WTC11 (cell line): ENCODE measurements around the gene TBC1D24. TPM values are rescaled to one million over a fixed set of nuclear protein-coding genes. Genes with fewer than 3 reads are reported as not detected.
"Not testable (repeated sequence)": the region's sequence is repeated elsewhere in the genome, so short reads cannot be mapped to it uniquely, and the experiment has no call there.

Source experiments
- ATAC-seq: fragments of 200-7000 bp; cut with Tn5 transposase; 2 replicates; pipeline ENCODE4 v1.10.0; 2021; ENCODE audit warnings: mild to moderate bottlenecking, moderate library complexity
- CTCF ChIA-PET: fragments of 300-600 bp; sonication (Branson Sonifier 250); formaldehyde crosslinking; loops from one replicate; lab custom pipeline; 2021; ENCODE audit warnings: antibody characterized with exemption; lab: Charles Lee
- POLR2A ChIA-PET: fragments of 350-600 bp; sonication (Branson Sonifier 250); formaldehyde crosslinking; loops from one replicate; lab custom pipeline; 2021; ENCODE audit warnings: antibody characterized with exemption; lab: Charles Lee
- DNase-seq: peaks from one replicate; pipeline ENCODE4 v3.0.0; 2021; ENCODE audit warnings: low spot score
- H3K27ac Mint-ChIP-seq: 2 replicates; pipeline ENCODE4 v1.8.0; 2021; ENCODE audit warnings: mixed read lengths
- H3K27me3 Mint-ChIP-seq: 2 replicates; pipeline ENCODE4 v1.8.0; 2021; ENCODE audit warnings: low read depth, mild to moderate bottlenecking, moderate library complexity, mixed read lengths
- H3K36me3 Mint-ChIP-seq: 2 replicates; pipeline ENCODE4 v1.8.0; 2021; ENCODE audit warnings: mixed read lengths
- H3K4me1 Mint-ChIP-seq: 2 replicates; pipeline ENCODE4 v1.8.0; 2022; ENCODE audit warnings: mixed read lengths
- H3K4me3 Mint-ChIP-seq: 2 replicates; pipeline ENCODE4 v1.8.0; 2021; ENCODE audit warnings: mild to moderate bottlenecking, moderate library complexity, mixed read lengths
- H3K9me3 Mint-ChIP-seq: 2 replicates; pipeline ENCODE4 v1.8.0; 2021; ENCODE audit warnings: mixed read lengths
- E2F5 ChIP-seq: sonication (generic); formaldehyde crosslinking; IDR thresholded peaks from 2 replicates; pipeline ENCODE4 v1.8.1; 2022; ENCODE audit warnings: mild to moderate bottlenecking, moderate library complexity, missing genetic modification reagents
- MXD4 ChIP-seq: fragments of 250-450 bp; sonication (Bioruptor Pico); IDR thresholded peaks from 2 replicates; pipeline ENCODE4 v1.8.0; 2021; ENCODE audit warnings: mild to moderate bottlenecking, moderate library complexity, borderline replicate concordance
- RELA ChIP-seq: sonication (generic); formaldehyde crosslinking; IDR thresholded peaks from 2 replicates; pipeline ENCODE4 v1.8.1; 2022; ENCODE audit warnings: missing genetic modification reagents, mild to moderate bottlenecking, borderline replicate concordance
- ZBTB21 ChIP-seq: sonication (generic); formaldehyde crosslinking; IDR thresholded peaks from 2 replicates; pipeline ENCODE4 v1.8.1; 2023; ENCODE audit warnings: mild to moderate bottlenecking, missing genetic modification reagents, borderline replicate concordance
- ZNF671 ChIP-seq: fragments of 250-450 bp; sonication (Bioruptor Pico); IDR thresholded peaks from 2 replicates; pipeline ENCODE4 v1.8.0; 2021; ENCODE audit warnings: mild to moderate bottlenecking
- total RNA-seq: library from RNA; stranded (reverse); gene quantifications from 3 replicates; pipeline ENCODE4 v1.2.3, GENCODE V29; 2021
- TF ChIP-seq, protein P1 (sequence below): sonication (generic); formaldehyde crosslinking; IDR thresholded peaks from 2 replicates; pipeline ENCODE4 v1.8.1; 2023; ENCODE audit warnings: mild to moderate bottlenecking, missing genetic modification reagents, borderline replicate concordance
- TF ChIP-seq, protein P2 (sequence below): fragments of 250-450 bp; sonication (Bioruptor Pico); IDR thresholded peaks from 2 replicates; pipeline ENCODE4 v1.9.0; 2021; ENCODE audit warnings: moderate library complexity, mild to moderate bottlenecking, inconsistent platforms, borderline replicate concordance
- TF ChIP-seq, protein P3 (sequence below): sonication (generic); formaldehyde crosslinking; IDR thresholded peaks from 2 replicates; pipeline ENCODE4 v1.8.1; 2023; ENCODE audit warnings: mild to moderate bottlenecking, missing genetic modification reagents

TBC1D24 gene
- total RNA-seq, 1 experiment from 2014 or later, result 21.0 TPM

DNA sequence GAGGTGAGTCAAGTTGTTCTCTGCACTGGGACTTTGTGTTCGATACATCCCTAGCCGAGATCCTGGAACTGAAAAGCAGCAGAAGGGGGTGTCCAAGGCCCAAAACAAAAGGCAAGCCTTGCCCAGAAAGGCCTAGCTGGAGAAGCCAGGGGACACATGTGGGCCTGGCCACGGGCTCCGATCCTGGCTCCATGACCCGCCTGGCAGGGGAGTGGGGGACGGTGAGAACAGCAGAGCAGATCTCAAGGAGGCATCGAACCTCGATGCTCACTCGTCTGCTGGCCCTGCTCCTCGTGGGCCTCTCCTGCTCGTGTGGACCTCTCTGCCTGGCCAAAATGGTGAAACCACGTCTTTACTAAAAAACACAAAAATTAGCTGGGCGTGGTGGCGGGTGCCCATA lies 36.8 kb upstream of the TBC1D24 start (continued):
- TF ChIP-seq, protein P1, sequence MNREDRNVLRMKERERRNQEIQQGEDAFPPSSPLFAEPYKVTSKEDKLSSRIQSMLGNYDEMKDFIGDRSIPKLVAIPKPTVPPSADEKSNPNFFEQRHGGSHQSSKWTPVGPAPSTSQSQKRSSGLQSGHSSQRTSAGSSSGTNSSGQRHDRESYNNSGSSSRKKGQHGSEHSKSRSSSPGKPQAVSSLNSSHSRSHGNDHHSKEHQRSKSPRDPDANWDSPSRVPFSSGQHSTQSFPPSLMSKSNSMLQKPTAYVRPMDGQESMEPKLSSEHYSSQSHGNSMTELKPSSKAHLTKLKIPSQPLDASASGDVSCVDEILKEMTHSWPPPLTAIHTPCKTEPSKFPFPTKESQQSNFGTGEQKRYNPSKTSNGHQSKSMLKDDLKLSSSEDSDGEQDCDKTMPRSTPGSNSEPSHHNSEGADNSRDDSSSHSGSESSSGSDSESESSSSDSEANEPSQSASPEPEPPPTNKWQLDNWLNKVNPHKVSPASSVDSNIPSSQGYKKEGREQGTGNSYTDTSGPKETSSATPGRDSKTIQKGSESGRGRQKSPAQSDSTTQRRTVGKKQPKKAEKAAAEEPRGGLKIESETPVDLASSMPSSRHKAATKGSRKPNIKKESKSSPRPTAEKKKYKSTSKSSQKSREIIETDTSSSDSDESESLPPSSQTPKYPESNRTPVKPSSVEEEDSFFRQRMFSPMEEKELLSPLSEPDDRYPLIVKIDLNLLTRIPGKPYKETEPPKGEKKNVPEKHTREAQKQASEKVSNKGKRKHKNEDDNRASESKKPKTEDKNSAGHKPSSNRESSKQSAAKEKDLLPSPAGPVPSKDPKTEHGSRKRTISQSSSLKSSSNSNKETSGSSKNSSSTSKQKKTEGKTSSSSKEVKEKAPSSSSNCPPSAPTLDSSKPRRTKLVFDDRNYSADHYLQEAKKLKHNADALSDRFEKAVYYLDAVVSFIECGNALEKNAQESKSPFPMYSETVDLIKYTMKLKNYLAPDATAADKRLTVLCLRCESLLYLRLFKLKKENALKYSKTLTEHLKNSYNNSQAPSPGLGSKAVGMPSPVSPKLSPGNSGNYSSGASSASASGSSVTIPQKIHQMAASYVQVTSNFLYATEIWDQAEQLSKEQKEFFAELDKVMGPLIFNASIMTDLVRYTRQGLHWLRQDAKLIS (CRISPR knock-in tag), result no peak
- TF ChIP-seq RELA (CRISPR knock-in tag) (no peak), ZNF671 (no peak)

DNA sequence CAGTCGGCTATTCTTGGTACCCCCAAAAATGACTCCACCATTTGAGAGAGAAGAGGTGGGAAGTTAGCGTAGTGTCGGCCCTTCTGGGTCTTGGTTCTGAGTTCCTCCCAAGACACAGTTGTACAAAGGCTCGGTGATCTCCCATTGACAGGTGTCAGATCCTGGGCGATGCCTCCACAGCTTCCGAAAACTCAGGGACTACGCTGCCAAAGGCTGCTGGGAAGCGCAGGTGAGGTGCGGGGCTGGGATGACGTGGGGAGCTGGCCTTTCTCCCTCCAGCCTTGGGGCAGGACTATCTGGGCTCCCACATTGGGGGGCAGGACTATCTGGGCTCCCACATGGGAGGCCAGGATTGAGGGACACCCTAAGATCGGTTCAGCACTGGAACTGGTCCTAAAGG lies 35.3 kb upstream of the TBC1D24 start:
- POLR2A ChIA-PET, result interaction anchor here (1.2 kb wide), 1 partner anchor 10 kb away, joined by 5 read pairs; the partner anchor contains the start of gene CCNF
- Mint-ChIP-seq H3K4me1 (no peaks in the 10 kb centered on the region), H3K36me3 (peaks cover 67% of the 10 kb centered on the region), H3K27me3 (no peaks in the 10 kb centered on the region), H3K27ac (no peak overlapping the region), H3K4me3 (no peak overlapping the region), H3K9me3 (no peaks in the 10 kb centered on the region)
- no peak for TF ChIP-seq ZBTB21 (CRISPR knock-in tag)
- DNase-seq, result no peak
- ATAC-seq, result no peak
- CTCF ChIA-PET, result interaction anchor here (1.5 to 1.6 kb wide), 2 partner anchors 11 to 20 kb away, joined by 4 to 5 read pairs; partner anchors contain the start of gene TEDC2

GRCh38 chr16:2441143-2441804 lies 33.7 kb upstream of the TBC1D24 start:
- H3K4me3 Mint-ChIP-seq, DNase-seq, H3K4me1 Mint-ChIP-seq, H3K27me3 Mint-ChIP-seq, H3K27ac Mint-ChIP-seq, ATAC-seq, H3K9me3 Mint-ChIP-seq, POLR2A ChIA-PET: not testable (repeated sequence)
- CTCF ChIA-PET, result interaction anchor here (1.1 to 1.8 kb wide), 3 partner anchors 18 to 60 kb away, joined by 3 to 6 read pairs (median 4); partner anchors contain the start of gene TEDC2
- peaks cover 74% of the 10 kb centered on the region for H3K36me3 Mint-ChIP-seq

DNA sequence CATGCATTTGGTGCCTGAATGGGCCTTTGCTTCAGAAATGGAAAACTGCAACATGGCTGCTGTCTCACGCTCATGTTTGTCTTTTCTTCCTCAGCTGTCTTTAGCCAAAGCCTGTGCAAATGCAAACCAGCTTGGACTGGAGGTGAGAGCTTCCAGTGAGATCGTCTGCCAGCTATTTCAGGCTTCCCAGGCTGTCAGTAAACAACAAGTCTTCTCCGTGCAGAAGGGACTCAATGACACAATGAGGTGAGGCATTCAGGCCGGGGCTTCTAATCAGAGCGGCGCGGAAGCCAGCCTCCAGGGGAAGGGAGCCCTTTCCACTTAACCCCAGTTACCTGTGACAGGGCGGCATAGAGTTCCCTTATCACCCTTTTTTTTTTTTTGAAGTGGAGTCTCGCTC lies 31.4 kb upstream of the TBC1D24 start:
- Mint-ChIP-seq H3K4me3 (no peak overlapping the region), H3K9me3 (no peaks in the 10 kb centered on the region), H3K27me3 (no peaks in the 10 kb centered on the region), H3K36me3 (peaks cover 71% of the 10 kb centered on the region), H3K4me1 (no peaks in the 10 kb centered on the region), H3K27ac (no peak overlapping the region)
- ChIA-PET CTCF (interaction anchor here (1.0 kb wide), 1 partner anchor 249 kb away, joined by 3 read pairs; no protein-coding TSS in a partner anchor), POLR2A (no interaction called here)
- TF ChIP-seq E2F5 (CRISPR knock-in tag) (no peak), ZNF671 (no peak), MXD4 (no peak)
- TF ChIP-seq, protein P2, sequence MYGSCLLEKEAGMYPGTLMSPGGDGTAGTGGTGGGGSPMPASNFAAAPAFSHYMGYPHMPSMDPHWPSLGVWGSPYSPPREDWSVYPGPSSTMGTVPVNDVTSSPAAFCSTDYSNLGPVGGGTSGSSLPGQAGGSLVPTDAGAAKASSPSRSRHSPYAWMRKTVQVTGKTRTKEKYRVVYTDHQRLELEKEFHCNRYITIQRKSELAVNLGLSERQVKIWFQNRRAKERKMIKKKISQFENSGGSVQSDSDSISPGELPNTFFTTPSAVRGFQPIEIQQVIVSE, result no peak
- TF ChIP-seq, protein P3, sequence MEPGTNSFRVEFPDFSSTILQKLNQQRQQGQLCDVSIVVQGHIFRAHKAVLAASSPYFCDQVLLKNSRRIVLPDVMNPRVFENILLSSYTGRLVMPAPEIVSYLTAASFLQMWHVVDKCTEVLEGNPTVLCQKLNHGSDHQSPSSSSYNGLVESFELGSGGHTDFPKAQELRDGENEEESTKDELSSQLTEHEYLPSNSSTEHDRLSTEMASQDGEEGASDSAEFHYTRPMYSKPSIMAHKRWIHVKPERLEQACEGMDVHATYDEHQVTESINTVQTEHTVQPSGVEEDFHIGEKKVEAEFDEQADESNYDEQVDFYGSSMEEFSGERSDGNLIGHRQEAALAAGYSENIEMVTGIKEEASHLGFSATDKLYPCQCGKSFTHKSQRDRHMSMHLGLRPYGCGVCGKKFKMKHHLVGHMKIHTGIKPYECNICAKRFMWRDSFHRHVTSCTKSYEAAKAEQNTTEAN (CRISPR knock-in tag), result no peak
- no peak for DNase-seq
- no peak for ATAC-seq
